Lower lobe of right lung (tissue), 2 donors: ENCODE data around the gene SLC40A1. TPM values are rescaled to one million over a fixed set of nuclear protein-coding genes. Genes with fewer than 3 reads are reported as not detected.
"Not testable (repeated sequence)": the region's sequence is repeated elsewhere in the genome, so short reads cannot be mapped to it uniquely, and the experiment has no call there.

Experiments used
- ATAC-seq, 2 donors: fragments of 200-7000 bp; cut with Tn5 transposase; one replicate each; pipeline ENCODE4 v1.9.1; 2020 to 2022; ENCODE audit warnings: mild to moderate bottlenecking in 2 of 2, moderate library complexity in 2 of 2
- DNase-seq: peaks from one replicate; pipeline ENCODE4 v3.0.0-alpha.2; 2020
- H3K27ac ChIP-seq: fragments of 200-600 bp; one replicate; pipeline ENCODE4 v1.8.0; 2022
- H3K27me3 ChIP-seq: fragments of 200-600 bp; one replicate; pipeline ENCODE4 v1.8.0; 2022; ENCODE audit warnings: low read depth
- H3K36me3 ChIP-seq: fragments of 200-600 bp; one replicate; pipeline ENCODE4 v1.8.0; 2022; ENCODE audit warnings: mild to moderate bottlenecking
- H3K4me1 ChIP-seq: fragments of 200-600 bp; one replicate; pipeline ENCODE4 v1.8.0; 2022
- H3K4me3 ChIP-seq: fragments of 200-600 bp; one replicate; pipeline ENCODE4 v1.8.0; 2022; ENCODE audit warnings: mild to moderate bottlenecking
- H3K9me3 ChIP-seq: fragments of 200-600 bp; one replicate; pipeline ENCODE4 v1.8.0; 2022
- intact Hi-C: fragments of 100-400 bp; cut with DNase I; formaldehyde crosslinking; loops from one replicate; pipeline ENCODE4 v1.11.0; 2022
- total RNA-seq: library from RNA; stranded (reverse); fragmentation: NEBNext Ultra II Directional; extraction: Animal tissue kit (Norgen Biotek cat#: 25700); gene quantifications from one replicate; pipeline ENCODE4 v1.2.1, GENCODE V29; 2021
- TF ChIP-seq, protein P1 (sequence below): fragments of 200-600 bp; IDR thresholded peaks from one replicate; pipeline ENCODE4 v1.8.0; 2022; ENCODE audit warnings: antibody characterized with exemption, mild to moderate bottlenecking
- donor health status: DM: no; HTN: yes; CAD: no; lungs with severe emphysema.

The SLC40A1 gene
- total RNA-seq, 1 donor from 2014 or later, result 135 TPM

DNA sequence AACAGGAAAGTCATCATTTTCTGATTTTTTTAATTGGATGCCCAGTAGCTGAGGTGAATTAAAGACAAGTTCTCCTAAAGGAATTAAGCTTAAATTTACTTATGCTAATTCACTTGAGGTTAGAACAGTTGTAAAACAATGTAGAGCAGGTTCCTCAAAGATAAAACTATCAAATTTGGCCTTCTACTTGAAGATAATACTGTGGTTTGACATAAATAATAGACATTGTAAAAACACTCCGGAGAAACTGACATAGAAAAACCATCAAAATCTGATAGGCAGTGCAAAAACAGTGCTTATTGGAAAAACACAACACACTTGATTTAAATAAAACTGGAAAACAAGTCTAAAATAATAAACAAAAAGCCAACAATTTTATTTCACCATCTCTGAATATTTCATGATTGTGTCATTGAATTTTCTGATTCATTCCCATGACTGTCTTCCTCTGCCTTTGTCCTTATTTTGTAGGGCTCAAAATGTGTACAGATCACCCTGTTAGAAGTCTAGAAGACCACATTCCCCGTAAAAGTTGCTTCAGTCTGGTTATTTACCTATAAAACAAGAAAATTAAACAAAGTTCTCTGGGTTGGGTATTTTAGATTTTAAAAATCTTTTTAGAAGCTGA lies 28.3 kb upstream of the SLC40A1 start:
- Histone ChIP-seq H3K27me3 (no peaks in the 10 kb centered on the region), H3K4me1 (peaks cover 22% of the 10 kb centered on the region), H3K9me3 (no peaks in the 10 kb centered on the region), H3K4me3 (no peak overlapping the region), H3K36me3 (no peaks in the 10 kb centered on the region), H3K27ac (no peak overlapping the region)
- ATAC-seq (no peak), DNase-seq (no peak)
- TF ChIP-seq, protein P1, sequence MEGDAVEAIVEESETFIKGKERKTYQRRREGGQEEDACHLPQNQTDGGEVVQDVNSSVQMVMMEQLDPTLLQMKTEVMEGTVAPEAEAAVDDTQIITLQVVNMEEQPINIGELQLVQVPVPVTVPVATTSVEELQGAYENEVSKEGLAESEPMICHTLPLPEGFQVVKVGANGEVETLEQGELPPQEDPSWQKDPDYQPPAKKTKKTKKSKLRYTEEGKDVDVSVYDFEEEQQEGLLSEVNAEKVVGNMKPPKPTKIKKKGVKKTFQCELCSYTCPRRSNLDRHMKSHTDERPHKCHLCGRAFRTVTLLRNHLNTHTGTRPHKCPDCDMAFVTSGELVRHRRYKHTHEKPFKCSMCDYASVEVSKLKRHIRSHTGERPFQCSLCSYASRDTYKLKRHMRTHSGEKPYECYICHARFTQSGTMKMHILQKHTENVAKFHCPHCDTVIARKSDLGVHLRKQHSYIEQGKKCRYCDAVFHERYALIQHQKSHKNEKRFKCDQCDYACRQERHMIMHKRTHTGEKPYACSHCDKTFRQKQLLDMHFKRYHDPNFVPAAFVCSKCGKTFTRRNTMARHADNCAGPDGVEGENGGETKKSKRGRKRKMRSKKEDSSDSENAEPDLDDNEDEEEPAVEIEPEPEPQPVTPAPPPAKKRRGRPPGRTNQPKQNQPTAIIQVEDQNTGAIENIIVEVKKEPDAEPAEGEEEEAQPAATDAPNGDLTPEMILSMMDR, result no peak
- intact Hi-C loops, result no loop called here

GRCh38 chr2:189608170-189608569 lies 27.6 kb upstream of the SLC40A1 start:
- TF ChIP-seq, protein P1, result no peak
- Histone ChIP-seq H3K9me3 (no peaks in the 10 kb centered on the region), H3K36me3 (no peaks in the 10 kb centered on the region), H3K4me1 (peaks cover 20% of the 10 kb centered on the region), H3K27me3 (no peaks in the 10 kb centered on the region), H3K27ac (no peak overlapping the region), H3K4me3 (no peak overlapping the region)
- DNase-seq (no peak), ATAC-seq (no peak)
- intact Hi-C loops, result no loop called here

DNA sequence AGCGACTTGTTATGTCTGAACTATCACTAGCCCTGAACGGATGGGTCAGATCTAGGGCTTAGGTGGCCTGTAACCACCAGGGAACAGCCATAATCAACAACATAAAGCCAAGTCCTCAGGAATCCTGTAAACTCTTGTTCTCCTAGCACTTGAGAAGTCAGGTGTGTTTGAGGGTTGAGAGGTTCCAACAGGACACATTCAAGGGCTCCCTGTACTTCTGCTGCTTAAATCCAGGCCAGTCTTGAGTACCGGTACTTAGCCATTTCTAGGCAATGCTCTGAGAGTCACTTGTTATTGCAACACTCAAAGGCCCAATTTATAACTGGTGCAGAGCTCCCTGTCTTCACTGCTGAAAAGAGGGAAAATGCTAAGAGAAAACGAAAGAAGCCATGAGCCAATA lies 21.6 kb upstream of the SLC40A1 start:
- H3K4me3 ChIP-seq, result no peak overlapping the region
- TF ChIP-seq, protein P1, result no peak
- no peak overlapping the region for H3K27ac ChIP-seq
- ATAC-seq (peak; percentile 95 to 98), DNase-seq (no peak)
- intact Hi-C loops, result no loop called here
- H3K36me3 ChIP-seq, result no peaks in the 10 kb centered on the region
- no peaks in the 10 kb centered on the region for H3K27me3 ChIP-seq
- H3K9me3 ChIP-seq, result no peaks in the 10 kb centered on the region
- H3K4me1 ChIP-seq, result peaks cover 10% of the 10 kb centered on the region

DNA sequence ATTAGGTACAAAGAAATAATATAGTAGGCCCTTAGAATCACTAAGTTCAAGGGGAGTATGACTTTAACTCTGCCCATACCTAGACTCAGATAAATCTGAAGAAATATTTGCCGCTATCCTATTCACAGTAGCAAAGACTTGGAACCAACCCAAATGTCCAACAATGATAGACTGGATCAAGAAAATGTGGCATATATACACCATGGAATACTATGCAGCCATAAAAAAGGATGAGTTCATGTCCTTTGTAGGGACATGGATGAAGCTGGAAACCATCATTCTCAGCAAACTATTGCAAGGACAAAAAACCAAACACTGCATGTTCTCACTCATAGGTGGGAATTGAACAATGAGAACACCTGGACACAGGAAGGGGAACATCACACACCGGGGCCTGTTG lies 21.1 kb upstream of the SLC40A1 start:
- H3K36me3 ChIP-seq, H3K9me3 ChIP-seq, H3K27ac ChIP-seq, H3K4me3 ChIP-seq, DNase-seq, ATAC-seq, intact Hi-C loops, H3K4me1 ChIP-seq, H3K27me3 ChIP-seq: not testable (repeated sequence)

- Histone ChIP-seq H3K36me3 (no peaks in the 10 kb centered on the region), H3K4me3 (no peak overlapping the region), H3K27me3 (no peaks in the 10 kb centered on the region), H3K27ac (no peak overlapping the region), H3K9me3 (no peaks in the 10 kb centered on the region), H3K4me1 (peaks cover 10% of the 10 kb centered on the region)
- intact Hi-C loops, result no loop called here
- peak in 1 of 2 donors; percentile 15 for ATAC-seq
- no peak for DNase-seq
- TF ChIP-seq, protein P1, result no peak
Measured at GRCh38 chr2:189601043-189601442, 20.5 kb upstream of the SLC40A1 start.

GRCh38 chr2:189599245-189599644 lies 18.7 kb upstream of the SLC40A1 start:
- Histone ChIP-seq H3K4me3 (no peak overlapping the region), H3K9me3 (no peaks in the 10 kb centered on the region), H3K4me1 (peaks cover 10% of the 10 kb centered on the region), H3K36me3 (no peaks in the 10 kb centered on the region), H3K27ac (no peak overlapping the region), H3K27me3 (no peaks in the 10 kb centered on the region)
- ATAC-seq (no peak), DNase-seq (no peak)
- TF ChIP-seq, protein P1, result no peak
- intact Hi-C loops, result no loop called here
